Fibroblast of skin of left quadriceps (primary cell): ENCODE results near the gene EXT2.
A peak's percentile ranks its signal among the peaks of the same experiment; 100 is the strongest.

Experiments used
- DNase-seq, 2 experiments: peaks; one replicate each; pipeline ENCODE4 v3.0.0-alpha.2; 2013; ENCODE audit warnings: low read depth in 2 of 2

Gene EXT2

GRCh38 chr11:44165432-44165831 lies 70.0 kb downstream of the EXT2 start:
- no peak for DNase-seq

DNA sequence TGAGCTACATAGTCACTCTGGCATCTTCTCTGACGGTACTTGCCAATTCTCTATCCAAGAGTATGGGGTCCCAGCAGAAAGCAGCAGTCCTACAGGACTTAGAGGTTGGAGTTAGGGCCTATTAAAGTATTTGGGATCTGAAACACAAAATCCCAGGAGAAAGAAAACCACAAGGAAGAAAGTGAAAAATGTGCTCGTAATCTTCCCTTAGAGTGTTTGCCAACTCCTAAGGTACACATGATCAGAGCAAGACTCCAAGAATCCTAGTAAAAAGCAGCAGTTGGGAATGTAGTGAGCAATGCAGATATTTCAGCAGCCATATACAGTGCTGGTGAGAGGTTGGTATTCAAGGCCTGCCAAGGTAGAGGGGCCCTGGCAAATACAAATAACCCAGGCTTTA lies 71.6 kb downstream of the EXT2 start:
- DNase-seq: peak; percentile 27 to 31

DNA sequence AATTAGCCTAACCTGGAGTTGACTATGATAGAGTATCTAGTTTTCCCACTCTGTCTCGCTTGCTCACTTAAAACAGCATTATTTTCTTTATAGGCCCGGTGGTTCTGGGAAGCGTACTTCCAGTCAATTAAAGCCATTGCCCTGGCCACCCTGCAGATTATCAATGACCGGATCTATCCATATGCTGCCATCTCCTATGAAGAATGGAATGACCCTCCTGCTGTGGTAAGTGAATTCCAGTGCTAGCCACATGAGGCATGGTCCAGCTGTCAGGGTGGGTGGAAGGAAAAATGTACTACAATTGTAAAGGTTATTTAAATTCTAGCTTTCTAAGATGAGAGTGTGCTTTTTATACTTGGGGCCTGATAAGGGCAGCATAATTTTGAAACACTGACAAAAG lies 76.0 kb downstream of the EXT2 start:
- no peak for DNase-seq

DNA sequence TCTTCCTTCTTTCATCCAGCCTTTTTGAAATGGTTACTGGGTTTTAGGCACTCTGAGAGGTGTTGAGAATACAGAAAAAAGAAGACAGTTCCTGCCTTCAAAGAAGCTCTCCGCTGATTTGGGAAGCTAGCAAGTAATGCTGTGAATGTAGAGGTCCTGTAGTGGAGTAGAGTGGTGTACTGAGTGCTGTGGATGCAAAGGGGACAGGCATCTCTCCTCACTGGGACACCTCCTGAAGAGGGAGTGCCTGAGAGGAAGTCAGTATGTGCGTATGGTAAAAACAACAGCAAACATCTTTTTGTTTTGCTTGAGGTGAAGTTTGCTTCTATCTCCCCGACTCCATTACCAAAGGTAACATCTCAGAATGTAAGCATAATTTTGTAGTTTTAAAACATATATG lies 77.5 kb downstream of the EXT2 start:
- DNase-seq: no peak

- no peak for DNase-seq
Observed at GRCh38 chr11:44174842-44175241, 79.4 kb downstream of the EXT2 start.

GRCh38 chr11:44176546-44177213 lies 81.2 kb downstream of the EXT2 start:
- DNase-seq: no peak

DNA sequence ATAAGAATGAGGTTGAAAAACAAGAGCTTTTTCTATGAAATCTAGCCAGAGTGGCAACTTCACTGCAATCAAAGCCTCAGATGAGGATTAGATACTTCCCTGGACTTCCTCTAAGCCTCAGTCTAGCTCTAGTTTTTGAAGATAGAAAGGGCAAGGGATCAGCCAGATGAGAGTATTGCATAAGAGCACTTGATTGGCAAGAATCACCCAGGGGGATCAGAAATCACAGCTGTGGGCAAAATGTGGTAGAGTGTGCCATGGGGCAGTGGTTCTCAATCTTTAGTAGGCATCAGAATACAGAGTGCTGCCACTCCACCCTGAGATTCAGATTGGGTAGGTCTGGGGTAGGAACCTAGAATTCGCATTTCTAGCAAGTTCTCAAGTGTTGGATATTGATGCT lies 82.4 kb downstream of the EXT2 start:
- DNase-seq: no peak

- peak; percentile 82 to 85 for DNase-seq
Observed at GRCh38 chr11:44178381-44178780, 82.9 kb downstream of the EXT2 start.

DNA sequence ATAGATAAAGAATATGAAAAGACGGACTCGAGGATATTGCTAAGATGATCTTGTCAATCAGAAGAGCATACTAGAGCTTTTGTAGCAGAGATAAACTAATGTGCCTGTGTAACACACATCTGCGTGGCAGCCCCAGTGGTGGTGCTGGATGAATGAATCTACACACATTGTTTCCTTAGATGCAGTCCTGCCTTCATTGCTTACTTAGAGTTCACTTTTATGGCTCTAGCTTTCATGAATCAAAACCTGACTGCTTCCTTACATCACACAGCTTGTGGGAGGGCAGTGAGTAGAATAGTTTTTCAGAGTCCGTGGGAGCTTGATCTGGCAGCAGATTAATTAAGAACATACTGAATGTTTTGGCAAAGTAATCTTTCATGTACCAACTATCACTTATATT lies 83.7 kb downstream of the EXT2 start:
- DNase-seq: peak; percentile 60 to 63

GRCh38 chr11:44180107-44180506 lies 84.6 kb downstream of the EXT2 start:
- no peak for DNase-seq

DNA sequence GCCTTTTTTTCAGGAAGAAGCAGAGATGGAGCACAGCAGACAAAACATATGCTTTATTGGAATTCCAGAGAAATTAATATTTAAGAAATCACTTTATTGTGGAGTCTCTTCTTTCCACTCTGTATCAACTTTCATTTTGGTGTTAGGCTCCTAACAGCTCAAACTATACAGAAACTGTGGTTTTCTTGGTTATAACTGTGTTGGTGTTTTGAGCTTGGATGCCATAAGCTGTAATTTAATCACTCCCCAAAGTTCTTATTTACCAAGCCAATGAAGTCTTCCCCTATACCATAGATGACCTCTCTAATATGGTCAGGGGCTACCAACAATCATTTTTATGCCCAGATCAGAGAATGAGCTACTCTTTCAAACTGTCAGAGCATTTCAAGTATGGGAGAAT lies 90.0 kb downstream of the EXT2 start:
- DNase-seq: no peak

GRCh38 chr11:44186321-44186930 lies 90.9 kb downstream of the EXT2 start:
- DNase-seq: no peak

DNA sequence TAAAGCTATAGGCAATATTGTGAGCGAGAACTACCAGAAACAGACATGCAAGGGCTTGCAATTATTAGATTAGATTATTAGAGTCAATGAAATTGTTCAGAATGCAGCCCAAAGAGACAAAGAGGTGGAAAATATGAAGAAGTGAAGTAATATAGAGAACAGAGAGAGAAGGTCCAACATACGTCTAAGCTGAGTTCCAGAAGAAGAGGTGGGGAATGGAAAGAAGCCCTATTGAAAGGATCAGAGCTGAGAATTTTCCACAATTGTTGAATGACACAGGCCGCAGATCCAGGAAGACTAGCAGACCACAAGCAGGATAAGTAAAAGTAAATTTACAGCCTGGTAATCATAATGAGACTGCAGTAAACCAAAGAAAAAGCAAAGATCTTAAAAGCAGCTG lies 93.2 kb downstream of the EXT2 start:
- DNase-seq: no peak

DNA sequence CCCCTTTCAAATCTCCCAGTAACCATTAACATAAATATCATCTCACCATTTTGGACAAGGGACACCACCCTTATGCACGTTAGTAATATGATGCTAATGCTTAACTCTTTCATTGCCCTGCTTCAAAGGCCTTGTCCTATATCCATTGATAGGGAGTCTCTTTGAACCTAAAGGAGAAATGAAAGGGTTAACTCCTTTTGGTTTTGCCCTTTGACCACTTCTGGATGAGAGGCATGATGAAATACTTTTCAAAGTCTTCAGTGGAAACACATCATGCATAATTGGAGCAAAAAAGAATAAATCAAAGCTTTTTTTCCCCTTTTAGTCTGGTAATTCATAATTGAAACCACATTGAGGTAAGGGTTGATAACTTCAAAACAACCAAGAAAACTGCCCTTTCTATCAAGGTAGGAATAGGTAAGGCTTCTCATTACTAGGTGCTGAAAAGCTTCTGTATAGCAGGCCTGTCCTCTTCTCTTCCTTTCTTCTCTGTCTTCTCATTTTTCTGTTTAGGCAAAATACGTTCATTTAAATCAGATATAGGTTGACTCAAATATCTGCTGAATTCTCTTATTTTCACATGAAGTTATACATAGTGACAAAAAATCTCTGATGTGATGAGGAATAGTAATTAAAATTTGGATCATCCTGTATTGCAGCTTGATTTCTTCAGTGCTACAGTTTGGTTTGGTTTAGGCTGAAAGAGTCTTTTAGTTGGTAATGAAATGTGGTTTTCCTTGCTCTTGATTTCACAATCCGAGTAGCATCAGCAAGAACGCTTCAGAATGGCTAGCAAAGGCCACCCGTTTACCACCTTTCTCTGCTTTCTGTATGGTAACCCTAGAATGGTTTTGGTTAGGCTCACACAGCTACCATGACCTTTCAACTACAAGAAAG lies 94.8 kb downstream of the EXT2 start:
- no peak for DNase-seq

- DNase-seq: no peak
Observed at GRCh38 chr11:44190883-44191230, 95.4 kb downstream of the EXT2 start.

DNA sequence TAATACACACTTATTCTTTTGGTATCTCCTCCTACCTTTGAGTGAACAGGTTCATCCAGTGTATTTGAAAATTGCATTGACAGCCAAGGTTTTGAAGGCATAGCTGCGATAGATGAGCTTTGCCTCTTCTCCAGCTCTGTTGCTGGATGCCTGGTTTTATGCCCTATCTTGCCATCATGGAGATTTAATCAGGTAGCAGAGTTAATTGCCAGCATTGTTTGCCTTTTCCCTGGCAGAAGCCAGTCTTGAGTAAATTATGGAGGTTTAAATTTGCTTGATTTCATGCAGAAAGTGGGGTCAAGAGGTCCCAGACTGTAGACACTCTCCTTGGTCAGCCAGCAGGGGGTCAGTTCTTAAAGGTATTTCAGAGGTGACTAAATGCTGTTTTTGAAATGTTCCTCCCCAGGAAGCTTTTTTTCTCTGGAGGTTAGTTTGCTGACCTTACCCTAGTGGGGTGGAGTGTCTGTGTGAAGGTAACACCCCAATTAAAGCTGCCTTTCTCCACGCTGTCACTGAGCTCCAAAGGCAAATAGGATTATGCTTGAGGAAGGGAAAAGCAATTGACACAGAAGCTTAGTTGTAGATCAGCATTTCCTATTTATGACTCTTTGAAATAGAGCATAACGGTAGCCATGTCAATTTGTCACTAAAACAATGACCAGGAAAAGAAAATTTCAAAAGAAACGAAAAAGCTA lies 96.0 kb downstream of the EXT2 start:
- no peak for DNase-seq

DNA sequence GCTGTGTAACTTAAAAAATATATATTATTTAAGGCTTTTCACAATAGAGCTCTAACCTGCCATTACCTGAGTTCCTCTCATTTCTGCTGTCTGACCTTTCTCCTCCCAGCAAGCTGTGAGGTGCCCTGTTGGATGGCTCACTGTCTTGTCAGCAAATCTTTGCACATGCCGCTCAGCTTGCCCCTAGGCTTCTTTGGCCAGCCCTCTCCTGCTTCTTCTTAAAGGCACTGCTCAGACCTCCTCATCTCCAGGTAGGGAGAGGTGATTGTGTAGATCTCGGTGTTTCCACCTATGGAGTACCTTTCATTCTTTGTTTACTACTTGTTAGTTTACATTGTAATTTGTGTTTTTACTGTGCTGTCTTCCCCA lies 96.5 kb downstream of the EXT2 start:
- DNase-seq: no peak

DNA sequence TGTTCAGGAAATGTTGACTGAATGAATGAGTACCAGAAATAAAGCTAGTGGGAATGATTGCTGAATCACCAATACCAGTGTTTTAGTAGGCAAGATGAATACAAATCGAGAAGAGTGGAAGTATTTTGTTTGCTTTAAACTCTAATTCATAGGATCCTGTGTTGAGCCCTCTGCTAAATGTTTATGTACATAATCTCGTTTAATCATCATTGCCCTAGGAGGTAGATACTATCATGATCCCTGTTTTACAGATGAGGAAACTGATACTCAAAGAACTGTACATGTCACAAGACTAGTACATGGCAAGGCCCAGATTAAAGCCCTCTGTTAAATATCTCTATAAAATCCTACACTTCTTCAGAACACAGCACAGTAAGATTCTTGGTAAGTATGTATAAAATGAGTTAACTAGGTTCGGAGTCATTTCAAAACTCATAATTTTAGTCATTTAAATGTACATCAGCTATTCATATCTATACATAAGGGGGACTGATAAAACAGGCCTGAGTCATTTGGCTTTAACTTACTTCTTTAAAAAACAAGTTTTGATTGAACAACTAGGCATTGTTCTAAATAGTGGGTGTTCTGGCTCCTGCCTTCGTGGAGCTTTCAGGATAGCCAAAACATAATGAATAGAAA lies 97.1 kb downstream of the EXT2 start:
- DNase-seq: no peak

GRCh38 chr11:44193856-44194255 lies 98.4 kb downstream of the EXT2 start:
- DNase-seq: no peak

GRCh38 chr11:44198146-44198724 lies 102.8 kb downstream of the EXT2 start:
- no peak for DNase-seq

DNA sequence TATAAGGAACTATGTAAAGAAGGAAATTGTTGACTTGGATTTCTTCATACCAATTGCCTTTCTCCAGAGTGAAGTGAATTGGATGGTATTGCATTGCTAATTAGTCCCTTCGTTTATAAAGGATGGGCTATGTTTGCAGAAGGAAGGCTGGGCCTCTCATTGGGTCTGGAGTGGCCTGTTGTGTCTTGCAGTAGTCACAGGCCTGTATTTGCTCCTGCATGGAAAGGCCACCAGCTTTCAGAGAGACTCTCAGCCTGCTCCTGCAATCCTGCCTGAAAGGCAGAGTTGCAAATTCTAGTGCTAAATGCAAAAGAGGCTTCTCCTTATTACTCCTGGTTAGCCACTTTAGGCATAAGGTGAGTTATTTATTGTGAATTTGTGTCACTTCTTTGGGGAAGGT lies 103.8 kb downstream of the EXT2 start:
- DNase-seq: no peak

GRCh38 chr11:44199816-44200215 lies 104.3 kb downstream of the EXT2 start:
- DNase-seq: no peak
